ENCODE data around the gene RXYLT1. TPM values are rescaled to one million over a fixed set of nuclear protein-coding genes. Genes with fewer than 3 reads are reported as not detected.

Gene RXYLT1
- total and polyA plus RNA-seq, 2 of the 8 experiments (the other 6 are each of a cell fraction or from before 2014, with no cell fraction given), result 3.8 to 10.9 TPM

DNA sequence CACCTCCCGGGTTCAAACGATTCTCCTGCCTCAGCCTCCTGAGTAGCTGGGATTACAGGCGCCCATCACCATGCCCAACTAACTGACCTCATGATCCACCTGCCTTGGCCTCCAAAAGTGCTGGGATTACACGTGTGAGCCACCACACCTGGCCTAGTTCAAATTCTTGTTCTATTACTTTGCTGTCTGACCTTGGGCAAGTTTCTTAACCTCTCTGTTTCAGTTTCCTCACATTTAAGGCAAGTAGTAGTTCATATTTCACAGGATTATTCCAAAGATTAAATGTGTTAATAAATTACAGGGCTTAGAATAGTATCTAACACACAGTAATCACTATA, 10.9 kb downstream of the RXYLT1 start:
- FAIRE-seq, result no peak
- WGBS, 2 experiments (ENCODE audit: extremely low coverage in 1 of 2, insufficient coverage in 1 of 2, insufficient read length in 1 of 2, insufficient replicate concordance in 2 of 2, low coverage in 1 of 2, low lambda C conversion rate in 2 of 2, missing lambda C conversion rate in 1 of 2), result 81% methylated on average over 4 of the region's 4 CpGs; no CpG with 5 or more reads in 1 of the 2 experiments
- CTCF ChIA-PET (ENCODE audit: partially characterized antibody), result interaction anchor here (2.1 kb wide), 1 partner anchor 11 kb away, joined by 12 read pairs; no protein-coding TSS in a partner anchor
- TF ChIP-seq TEAD4 (IDR thresholded peaks at IDR 0.05; ENCODE audit: low read depth, low read length) (no peak), POU5F1 (IDR thresholded peaks at IDR 0.05; ENCODE audit: low read depth, low read length) (no peak), RBBP5 (IDR thresholded peaks at IDR 0.05; ENCODE audit: borderline replicate concordance, low read depth, low read length) (no peak), TAF7 (optimal IDR thresholded peaks at IDR 0.05; ENCODE audit: borderline replicate concordance, low read depth, low read length) (no peak), KDM1A (IDR thresholded peaks at IDR 0.05; ENCODE audit: borderline replicate concordance, low read length) (no peak), GTF2F1 (IDR thresholded peaks at IDR 0.05; ENCODE audit: borderline replicate concordance, low read depth, low read length) (no peak), EZH2 (IDR thresholded peaks at IDR 0.05; ENCODE audit: low read depth, low read length, severe bottlenecking) (no peak), SP4 (IDR thresholded peaks at IDR 0.05; ENCODE audit: low read length) (no peak), MAFK (IDR thresholded peaks at IDR 0.05; ENCODE audit: low read depth, low read length) (no peak), CBX5 (IDR thresholded peaks at IDR 0.05; ENCODE audit: low read depth, low read length) (no peak), SP2 (IDR thresholded peaks at IDR 0.05; ENCODE audit: low read length) (no peak), CBX8 (IDR thresholded peaks at IDR 0.05; ENCODE audit: borderline replicate concordance, low read depth, low read length) (no peak), SP1 (IDR thresholded peaks at IDR 0.05; ENCODE audit: low read depth, low read length) (no peak), JUN (IDR thresholded peaks at IDR 0.05; ENCODE audit: low read depth, low read length) (no peak), TBP (IDR thresholded peaks at IDR 0.05; ENCODE audit: low read depth, low read length) (no peak), CHD2 (IDR thresholded peaks at IDR 0.05; ENCODE audit: low read length) (no peak)

More for the DNA sequence above, 10.9 kb downstream of the RXYLT1 start:
- no peak overlapping the region for H2BK15ac ChIP-seq (ENCODE audit: low read length)
- no peak overlapping the region for H3K14ac ChIP-seq (ENCODE audit: insufficient read length)
- H4K8ac ChIP-seq (ENCODE audit: extremely low read depth, insufficient read depth, low read length), result no peak overlapping the region
- no peaks in the 10 kb centered on the region for H3K79me2 ChIP-seq (ENCODE audit: control insufficient read depth in 1 of 2, insufficient read depth in 2 of 2, low read length in 2 of 2)
- H3K4me3 ChIP-seq (ENCODE audit: extremely low read depth in 1 of 4, insufficient read depth in 2 of 4, low read depth in 3 of 4, low read length in 4 of 4), result no peak overlapping the region
- no peak overlapping the region for H3K4me2 ChIP-seq (ENCODE audit: insufficient read depth in 1 of 2, low read depth in 2 of 2, low read length in 2 of 2)
- no peak overlapping the region for H3K56ac ChIP-seq (replicated peaks; ENCODE audit: insufficient read length, low read depth, low read length)
- H2AFZ ChIP-seq (ENCODE audit: low read length), result no peak overlapping the region
- DNase-seq (ENCODE audit: low read depth in 1 of 2, low spot score in 2 of 2), result no peak
- no peak overlapping the region for H3K23ac ChIP-seq (ENCODE audit: insufficient read length)
- H3K9me3 ChIP-seq (ENCODE audit: insufficient read depth in 2 of 2, low read depth in 1 of 2, low read length in 1 of 2), result no peaks in the 10 kb centered on the region
- no peak overlapping the region for H3K18ac ChIP-seq (ENCODE audit: extremely low read depth, low read length)
- H2BK20ac ChIP-seq (ENCODE audit: low read length), result no peak overlapping the region
- H4K20me1 ChIP-seq (replicated peaks in 1 of 2; ENCODE audit: control insufficient read depth in 1 of 2, insufficient read depth in 2 of 2, low read length in 2 of 2), result peaks cover 0 to 2% of the 10 kb centered on the region in 2 experiments
- H2BK120ac ChIP-seq (replicated peaks; ENCODE audit: low read depth, low read length), result no peak overlapping the region
- POLR2A ChIA-PET (ENCODE audit: partially characterized antibody), result no interaction called here
- no peak overlapping the region for H3K9ac ChIP-seq (replicated peaks in 1 of 4; ENCODE audit: extremely low read depth in 1 of 4, low read depth in 3 of 4, low read length in 3 of 4)
- H3K79me1 ChIP-seq (ENCODE audit: low read depth, low read length), result no peaks in the 10 kb centered on the region
- no peak overlapping the region for H4K91ac ChIP-seq (replicated peaks; ENCODE audit: insufficient read length, low read length)
- no peak overlapping the region for H4K5ac ChIP-seq (ENCODE audit: insufficient read length, low read depth, low read length)
- H3K27ac ChIP-seq (ENCODE audit: low read depth, low read length), result no peak overlapping the region
- H3K23me2 ChIP-seq (ENCODE audit: low read depth, low read length), result no peaks in the 10 kb centered on the region
- H3K36me3 ChIP-seq (ENCODE audit: control insufficient read depth in 2 of 4, insufficient read depth in 4 of 4, low read length in 3 of 4), result peaks cover 0 to 9% (median 7%) of the 10 kb centered on the region in 4 experiments; a peak in 4 of 8 replicates
- no peak overlapping the region for H2AK5ac ChIP-seq (ENCODE audit: low read depth, low read length)
- H2BK12ac ChIP-seq (ENCODE audit: low read depth, low read length), result no peak overlapping the region
- no peak overlapping the region for H3K4ac ChIP-seq (replicated peaks; ENCODE audit: insufficient read length, low read depth, low read length)
- no peaks in the 10 kb centered on the region for H3K4me1 ChIP-seq (replicated peaks in 1 of 4; ENCODE audit: control insufficient read depth in 3 of 4, insufficient read depth in 4 of 4, low read length in 3 of 4)
- no peaks in the 10 kb centered on the region for H3K27me3 ChIP-seq (replicated peaks in 1 of 4; ENCODE audit: control insufficient read depth in 3 of 4, extremely low read depth in 1 of 4, insufficient read depth in 3 of 4, low read length in 3 of 4)
- H2BK5ac ChIP-seq (ENCODE audit: low read depth, low read length), result no peak overlapping the region
